H9 (cell line): ENCODE measurements around the gene LRP1B. TPM values are rescaled to one million over a fixed set of nuclear protein-coding genes. Genes with fewer than 3 reads are reported as not detected.

ENCODE experiments used
- DNase-seq: peaks from one replicate; pipeline ENCODE4 v3.0.0-alpha.2; 2017
- H2AFZ ChIP-seq: one replicate; pipeline ENCODE4 v1.6.1; 2013; ENCODE audit warnings: mild to moderate bottlenecking, low read length, control low read depth, moderate library complexity
- H2AK5ac ChIP-seq: 2 replicates; pipeline ENCODE4 v1.6.1; 2013; ENCODE audit warnings: low read length, control low read depth, mixed read lengths; ENCODE audit not compliant: insufficient read length
- H2BK120ac ChIP-seq: one replicate; pipeline ENCODE4 v1.6.1; 2013; ENCODE audit warnings: low read depth, mild to moderate bottlenecking, low read length, control low read depth, inconsistent platforms; ENCODE audit not compliant: poor library complexity, severe bottlenecking
- H2BK12ac ChIP-seq: 2 replicates; pipeline ENCODE4 v1.6.1; 2013; ENCODE audit warnings: low read length, control low read depth, mixed read lengths, low read depth; ENCODE audit not compliant: insufficient read length
- H2BK15ac ChIP-seq: 2 replicates; pipeline ENCODE4 v1.6.1; 2013; ENCODE audit warnings: low read depth, low read length, control low read depth
- H2BK20ac ChIP-seq: one replicate; pipeline ENCODE4 v1.6.1; 2013; ENCODE audit warnings: low read depth, mild to moderate bottlenecking, low read length, control low read depth, inconsistent platforms; ENCODE audit not compliant: poor library complexity, severe bottlenecking
- H2BK5ac ChIP-seq: 2 replicates; pipeline ENCODE4 v1.6.1; 2013; ENCODE audit warnings: low read length, control low read depth, mixed read lengths; ENCODE audit not compliant: insufficient read length
- H3K14ac ChIP-seq: 2 replicates; pipeline ENCODE4 v1.6.1; 2013; ENCODE audit warnings: low read length, control low read depth; ENCODE audit not compliant: insufficient read depth
- H3K18ac ChIP-seq: 2 replicates; pipeline ENCODE4 v1.6.1; 2013; ENCODE audit warnings: low read depth, mild to moderate bottlenecking, mixed read lengths, low read length, control low read depth; ENCODE audit not compliant: insufficient read length
- H3K23ac ChIP-seq: 2 replicates; pipeline ENCODE4 v1.6.1; 2013; ENCODE audit warnings: low read length, control low read depth, mixed read lengths, low read depth; ENCODE audit not compliant: insufficient read length
- H3K23me2 ChIP-seq: 2 replicates; pipeline ENCODE4 v1.6.1; 2013; ENCODE audit warnings: low read depth, mild to moderate bottlenecking, mixed read lengths, low read length, control low read depth; ENCODE audit not compliant: insufficient read length, poor library complexity, severe bottlenecking
- H3K27ac ChIP-seq: 2 replicates; pipeline ENCODE4 v1.5.1; 2013; ENCODE audit warnings: low read length, control low read depth, mixed read lengths, low read depth; ENCODE audit not compliant: insufficient read length
- H3K27me3 ChIP-seq: 2 replicates; pipeline ENCODE4 v1.6.1; 2013; ENCODE audit warnings: low read length, control low read depth, inconsistent platforms; ENCODE audit not compliant: insufficient read depth
- H3K4ac ChIP-seq: 2 replicates; pipeline ENCODE4 v1.6.1; 2013; ENCODE audit warnings: low read depth, mild to moderate bottlenecking, control low read depth, inconsistent platforms, low read length, moderate library complexity
- H3K4me1 ChIP-seq: 2 replicates; pipeline ENCODE4 v1.6.1; 2013; ENCODE audit warnings: low read length, control low read depth, inconsistent platforms; ENCODE audit not compliant: insufficient read depth
- H3K4me2 ChIP-seq: 2 replicates; pipeline ENCODE4 v1.6.1; 2013; ENCODE audit warnings: low read length, control low read depth, mixed read lengths; ENCODE audit not compliant: insufficient read length, insufficient read depth
- H3K56ac ChIP-seq: 2 replicates; pipeline ENCODE4 v1.6.1; 2013; ENCODE audit warnings: low read depth, mild to moderate bottlenecking, mixed read lengths, low read length, control low read depth; ENCODE audit not compliant: insufficient read length
- H3K79me1 ChIP-seq: 2 replicates; pipeline ENCODE4 v1.6.1; 2013; ENCODE audit warnings: low read depth, mild to moderate bottlenecking, moderate library complexity, low read length, control low read depth, inconsistent platforms; ENCODE audit not compliant: insufficient read depth, poor library complexity, severe bottlenecking
- H3K79me2 ChIP-seq: 2 replicates; pipeline ENCODE4 v1.6.1; 2013; ENCODE audit warnings: low read length, control low read depth, inconsistent platforms; ENCODE audit not compliant: insufficient read depth
- H3K9ac ChIP-seq: 2 replicates; pipeline ENCODE4 v1.6.1; 2013; ENCODE audit warnings: low read length, control low read depth, mixed read lengths; ENCODE audit not compliant: insufficient read length; ENCODE audit errors: extremely low read depth
- H3K9me3 ChIP-seq: one replicate; pipeline ENCODE4 v1.6.1; 2013; ENCODE audit warnings: low read depth, low read length, inconsistent platforms; ENCODE audit not compliant: control insufficient read depth
- H3T11ph ChIP-seq: one replicate; pipeline ENCODE4 v1.6.1; 2013; ENCODE audit warnings: mild to moderate bottlenecking, low read length, control low read depth, inconsistent platforms
- H4K20me1 ChIP-seq: one replicate; pipeline ENCODE4 v1.6.1; 2013; ENCODE audit not compliant: control insufficient read depth, insufficient read length, insufficient read depth
- H4K5ac ChIP-seq: 2 replicates; pipeline ENCODE4 v1.6.1; 2013; ENCODE audit warnings: low read depth, mild to moderate bottlenecking, mixed read lengths, low read length, control low read depth; ENCODE audit not compliant: insufficient read length
- H4K8ac ChIP-seq: replicated peaks from 2 replicates; pipeline ENCODE4 v1.6.1; 2013; ENCODE audit warnings: low read length, control low read depth, mixed read lengths, low read depth; ENCODE audit not compliant: insufficient read length
- H4K91ac ChIP-seq: 2 replicates; pipeline ENCODE4 v1.6.1; 2013; ENCODE audit warnings: low read depth, mild to moderate bottlenecking, moderate library complexity, mixed read lengths, low read length, control low read depth; ENCODE audit not compliant: insufficient read length
- H3K27ac Mint-ChIP-seq, 3 experiments: 2 replicates in 2 of 3; 3 replicates in 1 of 3; pipeline ENCODE4 v1.8.0; 2020 to 2021; ENCODE audit warnings: mixed read lengths in 3 of 3, mild to moderate bottlenecking in 1 of 3, moderate library complexity in 1 of 3
- H3K27me3 Mint-ChIP-seq: 2 replicates; pipeline ENCODE4 v1.8.0; 2021; ENCODE audit warnings: low read depth, mild to moderate bottlenecking, moderate library complexity, mixed read lengths
- H3K36me3 Mint-ChIP-seq, 3 experiments: 2 replicates in 2 of 3; 3 replicates in 1 of 3; pipeline ENCODE4 v1.8.0; 2020 to 2021; ENCODE audit warnings: low read depth in 3 of 3, mixed read lengths in 3 of 3; ENCODE audit not compliant: insufficient read depth in 1 of 3
- H3K4me1 Mint-ChIP-seq, 2 experiments: 2 replicates each; pipeline ENCODE4 v1.8.0; 2020; ENCODE audit warnings: mixed read lengths in 2 of 2
- H3K4me3 Mint-ChIP-seq, 2 experiments: 2 replicates in 1 of 2; 3 replicates in 1 of 2; pipeline ENCODE4 v1.8.0; 2020 to 2021; ENCODE audit warnings: mild to moderate bottlenecking in 2 of 2, mixed read lengths in 2 of 2, moderate library complexity in 1 of 2
- H3K9me3 Mint-ChIP-seq, 2 experiments: 2 replicates in 1 of 2; 3 replicates in 1 of 2; pipeline ENCODE4 v1.8.0; 2020; ENCODE audit warnings: mild to moderate bottlenecking in 2 of 2, mixed read lengths in 2 of 2, moderate library complexity in 1 of 2
- WGBS: extraction: QIAGEN DNeasy Blood & Tissue Kit; methylation state at CpG from one replicate; pipeline ENCODE4 v1.1.7; 2013; ENCODE audit warnings: missing lambda C conversion rate, low lambda C conversion rate, mixed read lengths; ENCODE audit not compliant: insufficient read length; ENCODE audit errors: extremely low coverage; 5-methylcytosine and 5-hydroxymethylcytosine counted together
- total RNA-seq: library from RNA; stranded (reverse); gene quantifications from 2 replicates; pipeline ENCODE4 v1.2.1, GENCODE V29; 2021
- TF ChIP-seq, protein P1 (sequence below): fragments of 200-600 bp; sonication (generic); conservative IDR thresholded peaks from 3 replicates; pipeline ENCODE4 v1.8.0; 2021; ENCODE audit warnings: antibody characterized with exemption, mild to moderate bottlenecking

LRP1B gene
- total RNA-seq, 1 experiment from 2014 or later: not detected

- no peak overlapping the region for H2AFZ ChIP-seq
- H3K4me1 ChIP-seq: no peaks in the 10 kb centered on the region
- H3K56ac ChIP-seq: no peak overlapping the region
- Mint-ChIP-seq H3K27ac (no peak overlapping the region), H3K4me3 (no peak overlapping the region), H3K27me3 (no peaks in the 10 kb centered on the region), H3K36me3 (peaks cover 0 to 4% (median 2%) of the 10 kb centered on the region in 3 experiments; a peak in 5 of 7 replicates), H3K4me1 (peaks cover 3 to 11% of the 10 kb centered on the region in 2 experiments; a peak in 3 of 4 replicates), H3K9me3 (peaks cover 2 to 5% of the 10 kb centered on the region in 2 experiments; a peak in 4 of 5 replicates)
- H3K27ac ChIP-seq: no peak overlapping the region
- no peak overlapping the region for H2AK5ac ChIP-seq
- TF ChIP-seq, protein P1, sequence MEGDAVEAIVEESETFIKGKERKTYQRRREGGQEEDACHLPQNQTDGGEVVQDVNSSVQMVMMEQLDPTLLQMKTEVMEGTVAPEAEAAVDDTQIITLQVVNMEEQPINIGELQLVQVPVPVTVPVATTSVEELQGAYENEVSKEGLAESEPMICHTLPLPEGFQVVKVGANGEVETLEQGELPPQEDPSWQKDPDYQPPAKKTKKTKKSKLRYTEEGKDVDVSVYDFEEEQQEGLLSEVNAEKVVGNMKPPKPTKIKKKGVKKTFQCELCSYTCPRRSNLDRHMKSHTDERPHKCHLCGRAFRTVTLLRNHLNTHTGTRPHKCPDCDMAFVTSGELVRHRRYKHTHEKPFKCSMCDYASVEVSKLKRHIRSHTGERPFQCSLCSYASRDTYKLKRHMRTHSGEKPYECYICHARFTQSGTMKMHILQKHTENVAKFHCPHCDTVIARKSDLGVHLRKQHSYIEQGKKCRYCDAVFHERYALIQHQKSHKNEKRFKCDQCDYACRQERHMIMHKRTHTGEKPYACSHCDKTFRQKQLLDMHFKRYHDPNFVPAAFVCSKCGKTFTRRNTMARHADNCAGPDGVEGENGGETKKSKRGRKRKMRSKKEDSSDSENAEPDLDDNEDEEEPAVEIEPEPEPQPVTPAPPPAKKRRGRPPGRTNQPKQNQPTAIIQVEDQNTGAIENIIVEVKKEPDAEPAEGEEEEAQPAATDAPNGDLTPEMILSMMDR: no peak
- H3K14ac ChIP-seq: no peak overlapping the region
- no peaks in the 10 kb centered on the region for H3K79me2 ChIP-seq
- no peak for DNase-seq
- H4K91ac ChIP-seq: no peak overlapping the region
- no peak overlapping the region for H2BK15ac ChIP-seq
- H4K8ac ChIP-seq: no peak overlapping the region
- no peak overlapping the region for H3K9ac ChIP-seq
- H3K79me1 ChIP-seq: no peaks in the 10 kb centered on the region
- no peak overlapping the region for H3T11ph ChIP-seq
- H2BK12ac ChIP-seq: no peak overlapping the region
- H2BK20ac ChIP-seq: no peak overlapping the region
- no peak overlapping the region for H3K23ac ChIP-seq
- no peak overlapping the region for H2BK5ac ChIP-seq
- H3K4ac ChIP-seq: no peak overlapping the region
- peaks cover 2% of the 10 kb centered on the region for H3K9me3 ChIP-seq
- no peak overlapping the region for H2BK120ac ChIP-seq
- WGBS: no CpG with 5 or more reads among the region's 2 CpGs
- no peaks in the 10 kb centered on the region for H3K27me3 ChIP-seq
- H4K20me1 ChIP-seq: no peaks in the 10 kb centered on the region
- H3K4me2 ChIP-seq: no peak overlapping the region
- no peak overlapping the region for H3K18ac ChIP-seq
- H4K5ac ChIP-seq: no peak overlapping the region
- no peaks in the 10 kb centered on the region for H3K23me2 ChIP-seq
Measured at GRCh38 chr2:141598982-141599381, 531.8 kb downstream of the LRP1B start.
